NT2/D1 (cell line): Measurements from ENCODE around the gene ATXN1.
"Not testable (repeated sequence)": the region's sequence is repeated elsewhere in the genome, so short reads cannot be mapped to it uniquely, and the experiment has no call there.

Experiments
- DNase-seq: peaks from one replicate; pipeline ENCODE4 v3.0.0-alpha.2; 2011; ENCODE audit warnings: low read depth, low spot score
- H3K27me3 ChIP-seq: 2 replicates; pipeline ENCODE4 v1.6.0; 2011; ENCODE audit warnings: mild to moderate bottlenecking; ENCODE audit not compliant: insufficient read length, insufficient read depth
- H3K36me3 ChIP-seq: 2 replicates; pipeline ENCODE4 v1.6.1; 2011; ENCODE audit warnings: mild to moderate bottlenecking, low read length, mixed read lengths; ENCODE audit not compliant: insufficient read depth, insufficient read length
- H3K4me1 ChIP-seq: 2 replicates; pipeline ENCODE4 v1.5.1; 2011; ENCODE audit not compliant: insufficient read depth, insufficient read length
- H3K4me3 ChIP-seq: 2 replicates; pipeline ENCODE4 v1.5.1; 2011; ENCODE audit warnings: low read depth; ENCODE audit not compliant: insufficient read length
- H3K9ac ChIP-seq: 2 replicates; pipeline ENCODE4 v1.6.0; 2011; ENCODE audit warnings: low read depth; ENCODE audit not compliant: insufficient read length
- H3K9me3 ChIP-seq: 2 replicates; pipeline ENCODE4 v1.5.1; 2011; ENCODE audit warnings: mild to moderate bottlenecking, low read length; ENCODE audit not compliant: insufficient read depth
- SUZ12 ChIP-seq: IDR thresholded peaks from 2 replicates; pipeline ENCODE4 v1.6.1; 2011; ENCODE audit not compliant: insufficient read length, insufficient read depth; ENCODE audit errors: extremely low read depth
- YY1 ChIP-seq: IDR thresholded peaks from 2 replicates; pipeline ENCODE4 v1.6.1; 2011; ENCODE audit not compliant: insufficient read length, insufficient read depth
- ZNF274 ChIP-seq: IDR thresholded peaks from 2 replicates; pipeline ENCODE4 v1.6.1; 2011; ENCODE audit warnings: mild to moderate bottlenecking, low read depth, low read length

The ATXN1 gene

GRCh38 chr6:16705081-16705993 is 55.9 kb downstream of the ATXN1 start:
- no peak overlapping the region for H3K4me3 ChIP-seq

GRCh38 chr6:16704401-16705045 is 56.7 kb downstream of the ATXN1 start:
- Histone ChIP-seq H3K27me3 (no peaks in the 10 kb centered on the region), H3K9me3 (no peaks in the 10 kb centered on the region), H3K9ac (no peak overlapping the region), H3K4me3 (no peak overlapping the region), H3K4me1 (no peaks in the 10 kb centered on the region), H3K36me3 (no peaks in the 10 kb centered on the region)
- DNase-seq: no peak
- TF ChIP-seq ZNF274 (no peak), SUZ12 (no peak), YY1 (no peak)

More at GRCh38 chr6:16705081-16705993, 55.9 kb downstream of the ATXN1 start:
- Histone ChIP-seq H3K27me3 (no peaks in the 10 kb centered on the region), H3K4me1 (no peaks in the 10 kb centered on the region), H3K36me3 (no peaks in the 10 kb centered on the region), H3K9ac (no peak overlapping the region), H3K9me3 (no peaks in the 10 kb centered on the region)
- TF ChIP-seq ZNF274 (no peak), SUZ12 (no peak), YY1 (no peak)
- DNase-seq: no peak

GRCh38 chr6:16702627-16703378 is 58.5 kb downstream of the ATXN1 start:
- not testable (repeated sequence) for H3K9ac ChIP-seq, H3K9me3 ChIP-seq, DNase-seq, H3K4me1 ChIP-seq, H3K36me3 ChIP-seq, H3K4me3 ChIP-seq, H3K27me3 ChIP-seq

GRCh38 chr6:16700916-16701234 is 60.4 kb downstream of the ATXN1 start:
- H3K4me3 ChIP-seq: no peak overlapping the region
- H3K36me3 ChIP-seq: no peaks in the 10 kb centered on the region
- H3K27me3 ChIP-seq: no peaks in the 10 kb centered on the region
- TF ChIP-seq SUZ12: no peak
- H3K9ac ChIP-seq: no peak overlapping the region
- no peaks in the 10 kb centered on the region for H3K9me3 ChIP-seq
- DNase-seq: no peak
- no peaks in the 10 kb centered on the region for H3K4me1 ChIP-seq

GRCh38 chr6:16700202-16700915 is 60.9 kb downstream of the ATXN1 start:
- Histone ChIP-seq H3K36me3 (no peaks in the 10 kb centered on the region), H3K27me3 (no peaks in the 10 kb centered on the region), H3K4me3 (no peak overlapping the region), H3K4me1 (no peaks in the 10 kb centered on the region), H3K9ac (no peak overlapping the region), H3K9me3 (no peaks in the 10 kb centered on the region)
- TF ChIP-seq ZNF274 (no peak), YY1 (no peak), SUZ12 (no peak)
- DNase-seq: no peak

GRCh38 chr6:16698997-16699868 is 62.0 kb downstream of the ATXN1 start:
- H3K9ac ChIP-seq: no peak overlapping the region
- TF ChIP-seq SUZ12 (no peak), YY1 (no peak), ZNF274 (no peak)
- H3K36me3 ChIP-seq: no peaks in the 10 kb centered on the region
- H3K9me3 ChIP-seq: no peaks in the 10 kb centered on the region
- DNase-seq: no peak
- no peak overlapping the region for H3K4me3 ChIP-seq
- no peaks in the 10 kb centered on the region for H3K4me1 ChIP-seq
- no peaks in the 10 kb centered on the region for H3K27me3 ChIP-seq
